GM12878 (cell line): ENCODE data around the gene SIGLEC5. TPM values are rescaled to one million over a fixed set of nuclear protein-coding genes. Genes with fewer than 3 reads are reported as not detected.

ENCODE experiments used
- CBX3 ChIP-seq: fragments of 200-600 bp; sonication (generic); IDR thresholded peaks from 2 replicates; pipeline ENCODE4 v1.6.1; 2016; ENCODE audit warnings: low read depth, borderline replicate concordance
- CHD1 ChIP-seq: IDR thresholded peaks from 2 replicates; pipeline ENCODE4 v1.6.1; 2012; ENCODE audit warnings: low read depth, low read length, improper control_type of control experiment
- ETV6 ChIP-seq, 2 experiments: fragments of 450-650 bp in 1 of 2; IDR thresholded peaks in 1 of 2; conservative IDR thresholded peaks in 1 of 2; 2 replicates each; pipeline ENCODE4 v1.6.1; 2014; ENCODE audit warnings: antibody characterized with exemption in 1 of 2, borderline replicate concordance in 1 of 2, low read depth in 1 of 2, mild to moderate bottlenecking in 1 of 2, moderate library complexity in 1 of 2
- EZH2 ChIP-seq: IDR thresholded peaks from 2 replicates; pipeline ENCODE4 v1.6.1; 2012; ENCODE audit warnings: low read depth, mild to moderate bottlenecking, control low read depth, inconsistent platforms, low read length, borderline replicate concordance; ENCODE audit not compliant: control insufficient read depth
- GATAD2B ChIP-seq: fragments of 450-650 bp; conservative IDR thresholded peaks from 2 replicates; pipeline ENCODE4 v1.6.1; 2017; ENCODE audit warnings: low read depth, mild to moderate bottlenecking, moderate library complexity
- HCFC1 ChIP-seq: fragments of 150-350 bp; IDR thresholded peaks from 2 replicates; pipeline ENCODE4 v1.6.1; 2014; ENCODE audit warnings: low read length
- IKZF1 ChIP-seq: fragments of 450-650 bp; conservative IDR thresholded peaks from 2 replicates; pipeline ENCODE4 v1.6.1; 2017; ENCODE audit warnings: antibody characterized with exemption, mild to moderate bottlenecking
- IRF4 ChIP-seq: IDR thresholded peaks from 2 replicates; pipeline ENCODE4 v1.6.1; 2011; ENCODE audit warnings: low read depth, low read length
- MEF2A ChIP-seq: IDR thresholded peaks from 2 replicates; pipeline ENCODE4 v1.6.1; 2011; ENCODE audit warnings: low read depth, mild to moderate bottlenecking, low read length, moderate library complexity; ENCODE audit not compliant: insufficient read depth
- MXI1 ChIP-seq: fragments of 150-350 bp; IDR thresholded peaks from 2 replicates; pipeline ENCODE4 v1.6.1; 2011; ENCODE audit warnings: low read depth, mild to moderate bottlenecking, inconsistent platforms, low read length, improper control_type of control experiment
- MYB ChIP-seq: fragments of 150-350 bp; IDR thresholded peaks from 2 replicates; pipeline ENCODE4 v1.6.1; 2014; ENCODE audit warnings: mild to moderate bottlenecking, low read depth, low read length, borderline replicate concordance
- RB1 ChIP-seq: fragments of 450-650 bp; formaldehyde crosslinking; IDR thresholded peaks from 2 replicates; pipeline ENCODE4 v1.6.1; 2017; ENCODE audit warnings: mild to moderate bottlenecking, borderline replicate concordance
- SUZ12 ChIP-seq: fragments of 200-600 bp; sonication (generic); IDR thresholded peaks from one replicate; pipeline ENCODE4 v1.6.1; 2018; ENCODE audit warnings: antibody characterized with exemption, mild to moderate bottlenecking; ENCODE audit not compliant: unreplicated experiment
- TAF1 ChIP-seq: IDR thresholded peaks from 2 replicates; pipeline ENCODE4 v1.6.1; 2011; ENCODE audit warnings: mild to moderate bottlenecking, low read depth, low read length, borderline replicate concordance
- ZNF217 ChIP-seq: fragments of 450-650 bp; IDR thresholded peaks from 2 replicates; pipeline ENCODE4 v1.6.1; 2017; ENCODE audit warnings: antibody characterized with exemption, mild to moderate bottlenecking
- polyA plus RNA-seq, 11 experiments: library from polyadenylated mRNA; depleted of rRNA in 4 of 11; unstranded in 6 of 11; stranded (reverse) in 5 of 11; fragments of >200 nt; fragmentation: Nextera tagmentation in 4 of 11; fragmentation: Illumina TruSeq in 1 of 11; extraction: Ambion mirVana in 4 of 11; extraction: Trizol in 1 of 11; gene quantifications; 1 replicate in 1 of 11; 2 replicates in 10 of 11; pipeline versions ENCODE4 v1.2.1 to v1.2.3, GENCODE V29; 2011 to 2016; ENCODE audit warnings: inconsistent platforms in 2 of 11, missing spikeins in 2 of 11, low read depth in 1 of 11
- total RNA-seq, 4 experiments: library from RNA; depleted of rRNA in 3 of 4; stranded (reverse); fragments of >200 nt in 3 of 4; fragmentation: Illumina TruSeq in 1 of 4; extraction: Trizol in 1 of 4; gene quantifications; 2 replicates each; pipeline versions ENCODE4 v1.2.1 to v1.2.3, GENCODE V29; 2013 to 2021
- TF ChIP-seq, protein P1 (sequence below): fragments of 450-650 bp; IDR thresholded peaks from 2 replicates; pipeline ENCODE4 v1.6.1; 2017; ENCODE audit warnings: low read depth, mild to moderate bottlenecking, moderate library complexity
- TF ChIP-seq, protein P2 (sequence below): IDR thresholded peaks from 2 replicates; pipeline ENCODE4 v1.6.1; 2012; ENCODE audit warnings: improper control_type of control experiment, low read depth, low read length; ENCODE audit not compliant: insufficient replicate concordance
- TF ChIP-seq, protein P3 (sequence below): fragments of 450-650 bp; IDR thresholded peaks from 2 replicates; pipeline ENCODE4 v1.6.1; 2018; ENCODE audit warnings: borderline replicate concordance, mild to moderate bottlenecking; ENCODE audit not compliant: partially characterized antibody
- TF ChIP-seq, protein P4 (sequence below): fragments of 450-650 bp; IDR thresholded peaks from 2 replicates; pipeline ENCODE4 v1.6.1; 2017; ENCODE audit warnings: borderline replicate concordance

SIGLEC5 gene
- total and polyA plus RNA-seq, 10 of the 15 experiments (the other 5 are each of a cell fraction or from before 2014, with no cell fraction given): 0.05 to 2.5 (median 1.4) TPM; not detected in 1

DNA sequence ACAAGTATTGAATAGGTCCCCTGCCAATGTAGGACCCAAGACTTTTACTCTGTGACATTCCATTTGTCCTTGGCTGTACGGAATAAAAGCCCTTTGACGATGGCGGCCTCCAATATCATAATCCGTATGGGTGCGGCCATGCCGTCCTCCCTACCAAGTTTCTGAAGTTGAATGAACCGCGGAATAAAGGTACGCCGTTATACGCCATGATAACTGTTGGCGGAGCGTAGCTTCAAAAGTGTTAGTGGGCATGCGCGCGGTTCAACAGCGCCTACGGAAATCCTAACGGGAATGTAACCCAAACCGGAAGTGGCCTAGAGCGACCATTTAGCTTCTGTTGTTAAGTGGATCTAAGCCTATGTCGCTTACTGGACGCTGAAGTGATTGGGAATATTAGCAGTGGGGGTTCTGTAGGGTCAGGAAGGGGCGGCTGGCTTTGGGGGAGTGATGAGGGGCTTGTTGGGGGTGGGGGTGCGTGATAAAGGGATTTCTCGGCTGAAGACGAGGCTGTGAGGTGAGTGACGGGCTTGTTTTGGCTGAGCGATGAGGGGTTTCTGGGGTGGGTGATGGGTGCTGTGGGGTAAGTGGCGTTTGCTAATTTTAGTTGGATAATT, 59.1 kb downstream of the SIGLEC5 start, which contains the start of gene ZNF175 (continued):
- TF ChIP-seq MYB (peak; percentile 58; the same call in 1 of the 2 replicates), SUZ12 (no peak), IRF4 (0 out of 2 replicates have a peak, but pooled peaks have one; percentile 49), ZNF217 (no peak), CBX3 (no peak), EZH2 (no peak), ETV6 (conservative IDR thresholded peaks at IDR 0.05 in 1 of 2, IDR thresholded peaks at IDR 0.05 in 1 of 2; ENCODE audit: borderline replicate concordance in 1 of 2, low read depth in 1 of 2) (no peak), TAF1 (peak; percentile 56; the same call in 1 of the 2 replicates), RB1 (0 out of 2 replicates have a peak, but pooled peaks have one; percentile 57), CHD1 (no peak), MEF2A (no peak), HCFC1 (peak; percentile 92), IKZF1 (peak; percentile 100), GATAD2B (no peak), MXI1 (peak; percentile 55)
- TF ChIP-seq, protein P1, sequence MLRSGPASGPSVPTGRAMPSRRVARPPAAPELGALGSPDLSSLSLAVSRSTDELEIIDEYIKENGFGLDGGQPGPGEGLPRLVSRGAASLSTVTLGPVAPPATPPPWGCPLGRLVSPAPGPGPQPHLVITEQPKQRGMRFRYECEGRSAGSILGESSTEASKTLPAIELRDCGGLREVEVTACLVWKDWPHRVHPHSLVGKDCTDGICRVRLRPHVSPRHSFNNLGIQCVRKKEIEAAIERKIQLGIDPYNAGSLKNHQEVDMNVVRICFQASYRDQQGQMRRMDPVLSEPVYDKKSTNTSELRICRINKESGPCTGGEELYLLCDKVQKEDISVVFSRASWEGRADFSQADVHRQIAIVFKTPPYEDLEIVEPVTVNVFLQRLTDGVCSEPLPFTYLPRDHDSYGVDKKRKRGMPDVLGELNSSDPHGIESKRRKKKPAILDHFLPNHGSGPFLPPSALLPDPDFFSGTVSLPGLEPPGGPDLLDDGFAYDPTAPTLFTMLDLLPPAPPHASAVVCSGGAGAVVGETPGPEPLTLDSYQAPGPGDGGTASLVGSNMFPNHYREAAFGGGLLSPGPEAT: peak; percentile 95
- TF ChIP-seq, protein P2, sequence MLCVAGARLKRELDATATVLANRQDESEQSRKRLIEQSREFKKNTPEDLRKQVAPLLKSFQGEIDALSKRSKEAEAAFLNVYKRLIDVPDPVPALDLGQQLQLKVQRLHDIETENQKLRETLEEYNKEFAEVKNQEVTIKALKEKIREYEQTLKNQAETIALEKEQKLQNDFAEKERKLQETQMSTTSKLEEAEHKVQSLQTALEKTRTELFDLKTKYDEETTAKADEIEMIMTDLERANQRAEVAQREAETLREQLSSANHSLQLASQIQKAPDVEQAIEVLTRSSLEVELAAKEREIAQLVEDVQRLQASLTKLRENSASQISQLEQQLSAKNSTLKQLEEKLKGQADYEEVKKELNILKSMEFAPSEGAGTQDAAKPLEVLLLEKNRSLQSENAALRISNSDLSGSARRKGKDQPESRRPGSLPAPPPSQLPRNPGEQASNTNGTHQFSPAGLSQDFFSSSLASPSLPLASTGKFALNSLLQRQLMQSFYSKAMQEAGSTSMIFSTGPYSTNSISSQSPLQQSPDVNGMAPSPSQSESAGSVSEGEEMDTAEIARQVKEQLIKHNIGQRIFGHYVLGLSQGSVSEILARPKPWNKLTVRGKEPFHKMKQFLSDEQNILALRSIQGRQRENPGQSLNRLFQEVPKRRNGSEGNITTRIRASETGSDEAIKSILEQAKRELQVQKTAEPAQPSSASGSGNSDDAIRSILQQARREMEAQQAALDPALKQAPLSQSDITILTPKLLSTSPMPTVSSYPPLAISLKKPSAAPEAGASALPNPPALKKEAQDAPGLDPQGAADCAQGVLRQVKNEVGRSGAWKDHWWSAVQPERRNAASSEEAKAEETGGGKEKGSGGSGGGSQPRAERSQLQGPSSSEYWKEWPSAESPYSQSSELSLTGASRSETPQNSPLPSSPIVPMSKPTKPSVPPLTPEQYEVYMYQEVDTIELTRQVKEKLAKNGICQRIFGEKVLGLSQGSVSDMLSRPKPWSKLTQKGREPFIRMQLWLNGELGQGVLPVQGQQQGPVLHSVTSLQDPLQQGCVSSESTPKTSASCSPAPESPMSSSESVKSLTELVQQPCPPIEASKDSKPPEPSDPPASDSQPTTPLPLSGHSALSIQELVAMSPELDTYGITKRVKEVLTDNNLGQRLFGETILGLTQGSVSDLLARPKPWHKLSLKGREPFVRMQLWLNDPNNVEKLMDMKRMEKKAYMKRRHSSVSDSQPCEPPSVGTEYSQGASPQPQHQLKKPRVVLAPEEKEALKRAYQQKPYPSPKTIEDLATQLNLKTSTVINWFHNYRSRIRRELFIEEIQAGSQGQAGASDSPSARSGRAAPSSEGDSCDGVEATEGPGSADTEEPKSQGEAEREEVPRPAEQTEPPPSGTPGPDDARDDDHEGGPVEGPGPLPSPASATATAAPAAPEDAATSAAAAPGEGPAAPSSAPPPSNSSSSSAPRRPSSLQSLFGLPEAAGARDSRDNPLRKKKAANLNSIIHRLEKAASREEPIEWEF: no peak
- TF ChIP-seq, protein P3, sequence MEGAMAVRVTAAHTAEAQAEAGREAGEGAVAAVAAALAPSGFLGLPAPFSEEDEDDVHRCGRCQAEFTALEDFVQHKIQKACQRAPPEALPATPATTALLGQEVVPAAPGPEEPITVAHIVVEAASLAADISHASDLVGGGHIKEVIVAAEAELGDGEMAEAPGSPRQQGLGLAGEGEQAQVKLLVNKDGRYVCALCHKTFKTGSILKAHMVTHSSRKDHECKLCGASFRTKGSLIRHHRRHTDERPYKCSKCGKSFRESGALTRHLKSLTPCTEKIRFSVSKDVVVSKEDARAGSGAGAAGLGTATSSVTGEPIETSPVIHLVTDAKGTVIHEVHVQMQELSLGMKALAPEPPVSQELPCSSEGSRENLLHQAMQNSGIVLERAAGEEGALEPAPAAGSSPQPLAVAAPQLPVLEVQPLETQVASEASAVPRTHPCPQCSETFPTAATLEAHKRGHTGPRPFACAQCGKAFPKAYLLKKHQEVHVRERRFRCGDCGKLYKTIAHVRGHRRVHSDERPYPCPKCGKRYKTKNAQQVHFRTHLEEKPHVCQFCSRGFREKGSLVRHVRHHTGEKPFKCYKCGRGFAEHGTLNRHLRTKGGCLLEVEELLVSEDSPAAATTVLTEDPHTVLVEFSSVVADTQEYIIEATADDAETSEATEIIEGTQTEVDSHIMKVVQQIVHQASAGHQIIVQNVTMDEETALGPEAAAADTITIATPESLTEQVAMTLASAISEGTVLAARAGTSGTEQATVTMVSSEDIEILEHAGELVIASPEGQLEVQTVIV: peak; percentile 53
- TF ChIP-seq, protein P4, sequence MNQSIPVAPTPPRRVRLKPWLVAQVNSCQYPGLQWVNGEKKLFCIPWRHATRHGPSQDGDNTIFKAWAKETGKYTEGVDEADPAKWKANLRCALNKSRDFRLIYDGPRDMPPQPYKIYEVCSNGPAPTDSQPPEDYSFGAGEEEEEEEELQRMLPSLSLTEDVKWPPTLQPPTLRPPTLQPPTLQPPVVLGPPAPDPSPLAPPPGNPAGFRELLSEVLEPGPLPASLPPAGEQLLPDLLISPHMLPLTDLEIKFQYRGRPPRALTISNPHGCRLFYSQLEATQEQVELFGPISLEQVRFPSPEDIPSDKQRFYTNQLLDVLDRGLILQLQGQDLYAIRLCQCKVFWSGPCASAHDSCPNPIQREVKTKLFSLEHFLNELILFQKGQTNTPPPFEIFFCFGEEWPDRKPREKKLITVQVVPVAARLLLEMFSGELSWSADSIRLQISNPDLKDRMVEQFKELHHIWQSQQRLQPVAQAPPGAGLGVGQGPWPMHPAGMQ: no peak
